HEK293 (cell line): ENCODE results near the gene ROBO1.

Source experiments
- GLI4 ChIP-seq: fragments of 450-650 bp; formaldehyde crosslinking; IDR thresholded peaks from 2 replicates; pipeline ENCODE4 v1.5.1; 2016; ENCODE audit warnings: missing biosample characterization, missing genetic modification characterization
- GLIS2 ChIP-seq: fragments of 450-650 bp; formaldehyde crosslinking; IDR thresholded peaks from 2 replicates; pipeline ENCODE4 v1.5.1; 2016; ENCODE audit warnings: missing biosample characterization, missing genetic modification characterization
- KLF10 ChIP-seq: fragments of 450-650 bp; IDR thresholded peaks from 2 replicates; pipeline ENCODE4 v1.5.1; 2018; ENCODE audit warnings: missing biosample characterization, mild to moderate bottlenecking, missing genetic modification characterization
- ZNF157 ChIP-seq: fragments of 450-650 bp; formaldehyde crosslinking; IDR thresholded peaks from 2 replicates; pipeline ENCODE4 v1.5.1; 2016; ENCODE audit warnings: missing biosample characterization, missing genetic modification characterization
- ZNF324 ChIP-seq: fragments of 450-650 bp; formaldehyde crosslinking; IDR thresholded peaks from 2 replicates; pipeline ENCODE4 v1.5.1; 2016; ENCODE audit warnings: missing biosample characterization, missing genetic modification characterization
- ZNF354C ChIP-seq: fragments of 450-650 bp; formaldehyde crosslinking; IDR thresholded peaks from 2 replicates; pipeline ENCODE4 v1.5.1; 2016; ENCODE audit warnings: missing biosample characterization, missing genetic modification characterization, low read depth, borderline replicate concordance
- ZNF549 ChIP-seq: fragments of 450-650 bp; IDR thresholded peaks from 2 replicates; pipeline ENCODE4 v1.5.1; 2018; ENCODE audit warnings: missing biosample characterization, missing genetic modification characterization, mild to moderate bottlenecking, inconsistent platforms, moderate library complexity
- ZNF623 ChIP-seq: fragments of 450-650 bp; formaldehyde crosslinking; IDR thresholded peaks from 2 replicates; pipeline ENCODE4 v1.5.1; 2016; ENCODE audit warnings: missing biosample characterization, missing genetic modification characterization
- TF ChIP-seq, protein P1 (sequence below): fragments of 450-650 bp; formaldehyde crosslinking; IDR thresholded peaks from 2 replicates; pipeline ENCODE4 v1.5.1; 2016; ENCODE audit warnings: missing biosample characterization, missing genetic modification characterization
- TF ChIP-seq, protein P2 (sequence below): fragments of 450-650 bp; formaldehyde crosslinking; IDR thresholded peaks from 2 replicates; pipeline ENCODE4 v1.5.1; 2016; ENCODE audit warnings: missing biosample characterization, missing genetic modification characterization

GRCh38 chr3:78717041-78717440 lies 1050.8 kb downstream of the ROBO1 start:
- TF ChIP-seq, protein P1, sequence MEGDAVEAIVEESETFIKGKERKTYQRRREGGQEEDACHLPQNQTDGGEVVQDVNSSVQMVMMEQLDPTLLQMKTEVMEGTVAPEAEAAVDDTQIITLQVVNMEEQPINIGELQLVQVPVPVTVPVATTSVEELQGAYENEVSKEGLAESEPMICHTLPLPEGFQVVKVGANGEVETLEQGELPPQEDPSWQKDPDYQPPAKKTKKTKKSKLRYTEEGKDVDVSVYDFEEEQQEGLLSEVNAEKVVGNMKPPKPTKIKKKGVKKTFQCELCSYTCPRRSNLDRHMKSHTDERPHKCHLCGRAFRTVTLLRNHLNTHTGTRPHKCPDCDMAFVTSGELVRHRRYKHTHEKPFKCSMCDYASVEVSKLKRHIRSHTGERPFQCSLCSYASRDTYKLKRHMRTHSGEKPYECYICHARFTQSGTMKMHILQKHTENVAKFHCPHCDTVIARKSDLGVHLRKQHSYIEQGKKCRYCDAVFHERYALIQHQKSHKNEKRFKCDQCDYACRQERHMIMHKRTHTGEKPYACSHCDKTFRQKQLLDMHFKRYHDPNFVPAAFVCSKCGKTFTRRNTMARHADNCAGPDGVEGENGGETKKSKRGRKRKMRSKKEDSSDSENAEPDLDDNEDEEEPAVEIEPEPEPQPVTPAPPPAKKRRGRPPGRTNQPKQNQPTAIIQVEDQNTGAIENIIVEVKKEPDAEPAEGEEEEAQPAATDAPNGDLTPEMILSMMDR (tag by site-specific recombination) = no peak
- TF ChIP-seq ZNF157 (tag by site-specific recombination) (no peak), ZNF623 (no peak), GLIS2 (no peak), ZNF549 (tag by site-specific recombination) (no peak), ZNF324 (tag by site-specific recombination) (no peak), GLI4 (tag by site-specific recombination) (no peak), ZNF354C (no peak), KLF10 (tag by site-specific recombination) (no peak)
- TF ChIP-seq, protein P2, sequence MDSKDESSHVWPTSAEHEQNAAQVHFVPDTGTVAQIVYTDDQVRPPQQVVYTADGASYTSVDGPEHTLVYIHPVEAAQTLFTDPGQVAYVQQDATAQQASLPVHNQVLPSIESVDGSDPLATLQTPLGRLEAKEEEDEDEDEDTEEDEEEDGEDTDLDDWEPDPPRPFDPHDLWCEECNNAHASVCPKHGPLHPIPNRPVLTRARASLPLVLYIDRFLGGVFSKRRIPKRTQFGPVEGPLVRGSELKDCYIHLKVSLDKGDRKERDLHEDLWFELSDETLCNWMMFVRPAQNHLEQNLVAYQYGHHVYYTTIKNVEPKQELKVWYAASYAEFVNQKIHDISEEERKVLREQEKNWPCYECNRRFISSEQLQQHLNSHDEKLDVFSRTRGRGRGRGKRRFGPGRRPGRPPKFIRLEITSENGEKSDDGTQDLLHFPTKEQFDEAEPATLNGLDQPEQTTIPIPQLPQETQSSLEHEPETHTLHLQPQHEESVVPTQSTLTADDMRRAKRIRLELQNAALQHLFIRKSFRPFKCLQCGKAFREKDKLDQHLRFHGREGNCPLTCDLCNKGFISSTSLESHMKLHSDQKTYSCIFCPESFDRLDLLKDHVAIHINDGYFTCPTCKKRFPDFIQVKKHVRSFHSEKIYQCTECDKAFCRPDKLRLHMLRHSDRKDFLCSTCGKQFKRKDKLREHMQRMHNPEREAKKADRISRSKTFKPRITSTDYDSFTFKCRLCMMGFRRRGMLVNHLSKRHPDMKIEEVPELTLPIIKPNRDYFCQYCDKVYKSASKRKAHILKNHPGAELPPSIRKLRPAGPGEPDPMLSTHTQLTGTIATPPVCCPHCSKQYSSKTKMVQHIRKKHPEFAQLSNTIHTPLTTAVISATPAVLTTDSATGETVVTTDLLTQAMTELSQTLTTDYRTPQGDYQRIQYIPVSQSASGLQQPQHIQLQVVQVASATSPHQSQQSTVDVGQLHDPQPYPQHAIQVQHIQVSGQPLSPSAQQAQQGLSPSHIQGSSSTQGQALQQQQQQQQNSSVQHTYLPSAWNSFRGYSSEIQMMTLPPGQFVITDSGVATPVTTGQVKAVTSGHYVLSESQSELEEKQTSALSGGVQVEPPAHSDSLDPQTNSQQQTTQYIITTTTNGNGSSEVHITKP (tag by site-specific recombination) = no peak
